Heart right ventricle (tissue), 16 donors: ENCODE results near the gene LIMS1. TPM values are rescaled to one million over a fixed set of nuclear protein-coding genes. Genes with fewer than 3 reads are reported as not detected.

Source experiments
- ATAC-seq, 8 donors: fragments of 200-7000 bp; cut with Tn5 transposase; one replicate each; pipeline ENCODE4 v1.9.1; 2020; ENCODE audit warnings: mild to moderate bottlenecking in 8 of 8, moderate library complexity in 8 of 8, moderate number of reproducible peaks in 1 of 8
- DNase-seq, 2 donors: peaks; one replicate each; pipeline ENCODE4 v3.0.0-alpha.2; 2020
- H3K27ac ChIP-seq, 10 donors: fragments of 200-600 bp; sonication (generic) in 2 of 10; one replicate each; pipeline versions ENCODE4 v1.5.0 to v1.8.0; 2020 to 2022; ENCODE audit warnings: mild to moderate bottlenecking in 3 of 10
- H3K27me3 ChIP-seq, 7 donors: fragments of 200-600 bp; one replicate each; pipeline ENCODE4 v1.8.0; 2021 to 2022; ENCODE audit warnings: mild to moderate bottlenecking in 2 of 7
- H3K36me3 ChIP-seq, 9 donors: fragments of 200-600 bp; sonication (generic) in 1 of 9; one replicate each; pipeline versions ENCODE4 v1.5.0 to v1.8.0; 2020 to 2022; ENCODE audit warnings: mild to moderate bottlenecking in 2 of 9
- H3K4me1 ChIP-seq, 9 donors: fragments of 200-600 bp; sonication (generic) in 1 of 9; one replicate each; pipeline versions ENCODE4 v1.5.0 to v1.8.0; 2020 to 2022; ENCODE audit warnings: mild to moderate bottlenecking in 4 of 9
- H3K4me3 ChIP-seq, 10 donors: fragments of 200-600 bp; sonication (generic) in 2 of 10; one replicate each; pipeline versions ENCODE4 v1.5.0 to v1.8.0; 2020 to 2022; ENCODE audit warnings: mild to moderate bottlenecking in 7 of 10, moderate library complexity in 2 of 10
- H3K9me3 ChIP-seq, 11 donors: fragments of 200-600 bp in 10 of 11; sonication (generic) in 2 of 11; one replicate each; pipeline versions ENCODE4 v1.5.0 to v1.8.0; 2013 to 2022; ENCODE audit warnings: mild to moderate bottlenecking in 2 of 11, control low read depth in 1 of 11, moderate library complexity in 1 of 11
- CTCF ChIP-seq, 9 donors: fragments of 200-600 bp; sonication (generic) in 2 of 9; IDR thresholded peaks; one replicate each; pipeline versions ENCODE4 v1.5.0 to v1.8.0; 2021 to 2022; ENCODE audit warnings: antibody characterized with exemption in 9 of 9, mild to moderate bottlenecking in 5 of 9, moderate library complexity in 1 of 9
- WGBS, 2 donors: extraction: QIAGEN DNeasy Blood & Tissue Kit; methylation state at CpG; one replicate each; pipeline ENCODE4 v1.1.7; 2013; ENCODE audit warnings: inconsistent platforms in 1 of 2; 5-methylcytosine and 5-hydroxymethylcytosine counted together
- intact Hi-C, 10 donors: fragments of 100-400 bp; cut with DNase I; formaldehyde crosslinking; loops; one replicate each; pipeline versions ENCODE4 v1.11.1 to v1.14.2; 2022
- polyA plus RNA-seq, 2 donors: library from polyadenylated mRNA; stranded (reverse); fragments of 200-250 nt; gene quantifications; one replicate each; pipeline ENCODE4 v1.2.3, GENCODE V29; 2013
- total RNA-seq, 10 donors: library from RNA; stranded (reverse); fragmentation: NEBNext Ultra II Directional in 3 of 10; extraction: Animal tissue kit (Norgen Biotek cat#: 25700) in 3 of 10; gene quantifications; one replicate each; pipeline versions ENCODE4 v1.2.1 to v1.2.4, GENCODE V29; 2021 to 2023
- donor health status: Arrhythmogenic right ventricular cardiomyopathy.
- donor health status: ischemic (EF 13 %, LVEDD 7.1; RV severe dilation, severe dysfunction).
- donor health status: healthy with polysubstance abuse.
- donor health status: DM: no; HTN: yes; CAD: no.
- donor health status: DM: no; HTN: no; CAD: no.
- donor health status: ischemic (EF 25% LVEDD 6.9; RV normal size, moderate dysfunction).
- donor health status: ischemic (EF 25% LVEDD 5.7; RV mildly dilated, moderate dysfunction).
- donor health status: healthy.
- donor health status: DM: yes; HTN: yes; CAD: no.
- donor health status: Ischemic cardiomyopathy.
- donor health status: ischemic (EF 35%, LVEDD 5.7; RV mildly dilated, moderate dysfunction).
- donor health status: nonischemic (EF 11% LVEDD 7.7; RV severe dilation, severe dysfunction).
- donor health status: DM: yes; HTN: yes; CAD: no.
- donor health status: PGD.
- donor health status: ischemic (EF 29% LVEDD 5.4; RV normal size, mild dysfunction).
- donor health status: nonischemic (EF 23%, LVEDD 6.1; RV moderate dilation, normal function).

The LIMS1 gene
- total and polyA plus RNA-seq, 12 donors, result 18.8 to 122 (median 76.2) TPM

DNA sequence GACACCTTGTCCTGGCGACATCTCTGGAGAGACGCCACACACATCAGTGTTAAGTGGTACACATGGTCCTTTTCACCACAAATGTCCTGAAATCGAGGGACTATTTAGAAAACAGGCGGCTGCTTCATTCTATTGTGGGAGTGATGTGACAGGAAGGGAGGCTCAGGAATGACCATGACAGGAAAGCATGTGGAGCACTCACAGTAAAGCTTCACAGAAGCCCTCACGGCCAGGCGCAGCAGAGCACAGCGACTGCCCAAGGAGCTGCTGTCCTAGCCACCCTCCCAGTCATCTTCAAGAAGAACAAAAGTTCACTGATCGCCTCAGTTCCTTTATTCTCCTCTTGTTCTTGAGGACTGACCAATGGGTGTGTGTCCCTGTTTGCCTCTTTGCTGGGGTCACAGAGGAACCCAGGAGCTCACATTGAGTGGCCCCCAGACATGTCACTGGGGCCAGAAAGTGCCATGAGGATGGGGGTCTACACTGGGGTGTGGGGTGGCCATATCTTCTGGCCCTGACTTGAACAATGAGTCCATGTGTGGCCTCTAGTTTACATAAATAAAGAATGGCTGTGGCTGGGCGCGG, 100.4 kb downstream of the LIMS1 start:
- no peaks in the 10 kb centered on the region for H3K27me3 ChIP-seq
- H3K9me3 ChIP-seq, result no peaks in the 10 kb centered on the region
- DNase-seq (no peak), ATAC-seq (peak in 1 of 8 donors; percentile 21)
- peaks cover 6 to 92% (median 62%) of the 10 kb centered on the region in 9 donors for H3K4me1 ChIP-seq
- TF ChIP-seq CTCF (IDR thresholded peaks at IDR 0.05), result no peak
- H3K27ac ChIP-seq, result peak overlapping the region in 5 of 10 donors; percentile 8 to 82 (median 45)
- intact Hi-C loops, result loop anchor here in 4 of 10 donors (2.0 to 10.0 kb wide), 5 partner anchors 26 to 100 kb away; partner anchors contain the start of gene LIMS1 (in 1 of the 4)
- H3K36me3 ChIP-seq, result no peaks in the 10 kb centered on the region
- 37 to 45% methylated on average over 10 of the region's 10 CpGs for WGBS, 2 donors
- H3K4me3 ChIP-seq, result no peak overlapping the region

GRCh38 chr2:108635630-108636354, 101.5 kb downstream of the LIMS1 start:
- no peak for TF ChIP-seq CTCF (IDR thresholded peaks at IDR 0.05)
- Histone ChIP-seq H3K4me1 (peaks cover 6 to 96% (median 73%) of the 10 kb centered on the region in 9 donors), H3K36me3 (no peaks in the 10 kb centered on the region), H3K27me3 (no peaks in the 10 kb centered on the region), H3K9me3 (no peaks in the 10 kb centered on the region), H3K4me3 (no peak overlapping the region), H3K27ac (peak overlapping the region in 9 of 10 donors; percentile 64 to 91 (median 86))
- ATAC-seq (peak in 4 of 8 donors; percentile 1 to 53 (median 3)), DNase-seq (no peak)
- 65 to 71% methylated on average over 13 of the region's 13 CpGs for WGBS, 2 donors
- intact Hi-C loops, result loop anchor here in 5 of 10 donors (2.0 to 10.0 kb wide), 5 partner anchors 27 to 101 kb away; partner anchors contain the start of gene LIMS1 (in 1 of the 5)

DNA sequence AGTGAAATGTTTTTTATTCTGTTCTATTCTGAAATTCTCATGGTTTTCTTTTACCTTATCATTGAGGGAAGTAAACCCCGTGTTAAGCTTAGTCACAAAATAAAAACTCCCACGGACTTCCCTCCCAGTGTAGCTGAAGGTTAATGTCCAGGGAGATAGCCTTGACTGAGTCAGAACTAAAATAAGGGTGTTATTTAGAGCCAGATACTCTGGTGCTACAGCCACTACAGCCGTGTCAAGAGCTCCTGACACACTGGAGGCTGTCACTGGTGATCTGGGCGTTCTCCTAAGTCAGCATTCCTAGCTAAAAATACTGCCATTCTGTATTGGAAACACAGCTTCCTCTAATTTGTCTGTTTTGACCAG, 103.0 kb downstream of the LIMS1 start:
- H3K4me1 ChIP-seq, result peaks cover 6 to 98% (median 82%) of the 10 kb centered on the region in 9 donors
- no peak for TF ChIP-seq CTCF (IDR thresholded peaks at IDR 0.05)
- H3K4me3 ChIP-seq, result peak overlapping the region in 1 of 10 donors; percentile 3
- DNase-seq (peak in 1 of 2 donors; percentile 80), ATAC-seq (peak; percentile 88 to 95 (median 92))
- peak overlapping the region; percentile 64 to 91 (median 86) for H3K27ac ChIP-seq
- 1 to 6% methylated on average over 4 of the region's 4 CpGs for WGBS, 2 donors
- H3K27me3 ChIP-seq, result no peaks in the 10 kb centered on the region
- no peaks in the 10 kb centered on the region for H3K36me3 ChIP-seq
- intact Hi-C loops, result loop anchor here in 4 of 10 donors (2.0 to 10.0 kb wide), 4 partner anchors 30 to 102 kb away; partner anchors contain the start of gene LIMS1 (in 1 of the 4)
- H3K9me3 ChIP-seq, result no peaks in the 10 kb centered on the region

DNA sequence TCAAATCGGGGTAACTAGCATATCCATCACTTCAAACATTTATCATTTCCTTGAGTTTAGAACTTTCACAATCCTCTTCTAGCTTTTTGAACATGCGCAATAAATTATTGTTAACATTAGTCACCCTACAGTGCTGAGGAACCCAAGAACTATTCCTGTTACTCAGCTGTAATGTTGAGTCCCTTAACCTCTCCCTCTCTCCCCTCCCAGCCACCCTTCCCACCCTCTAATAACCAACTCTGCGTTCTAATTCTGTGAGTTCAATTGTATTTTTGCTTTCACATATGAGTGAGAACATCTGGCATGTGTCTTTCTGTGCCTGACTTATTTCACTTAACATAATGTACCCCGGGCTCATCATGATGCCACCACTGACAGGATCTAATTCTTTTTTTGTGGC, 106.5 kb downstream of the LIMS1 start:
- WGBS, 2 donors, result 58 to 66% methylated on average over 4 of the region's 4 CpGs
- H3K27ac ChIP-seq, result peak overlapping the region in 9 of 10 donors; percentile 44 to 91 (median 69)
- no peak for ATAC-seq

More for the DNA sequence above, 106.5 kb downstream of the LIMS1 start:
- Histone ChIP-seq H3K9me3 (no peaks in the 10 kb centered on the region), H3K4me1 (peaks cover 6 to 78% (median 50%) of the 10 kb centered on the region in 9 donors), H3K27me3 (no peaks in the 10 kb centered on the region), H3K4me3 (no peak overlapping the region), H3K36me3 (peaks cover 0 to 5% (median 0%) of the 10 kb centered on the region in 9 donors)
- DNase-seq, result no peak
- intact Hi-C loops, result no loop called here
- TF ChIP-seq CTCF (IDR thresholded peaks at IDR 0.05), result no peak
